ENCODE data around the gene MTSS2. TPM values are rescaled to one million over a fixed set of nuclear protein-coding genes. Genes with fewer than 3 reads are reported as not detected.
A peak's percentile ranks its signal among the peaks of the same experiment; 100 is the strongest.

The MTSS2 gene
- total and polyA plus RNA-seq, 2 experiments from 2014 or later = 16.5 to 19.6 TPM

DNA sequence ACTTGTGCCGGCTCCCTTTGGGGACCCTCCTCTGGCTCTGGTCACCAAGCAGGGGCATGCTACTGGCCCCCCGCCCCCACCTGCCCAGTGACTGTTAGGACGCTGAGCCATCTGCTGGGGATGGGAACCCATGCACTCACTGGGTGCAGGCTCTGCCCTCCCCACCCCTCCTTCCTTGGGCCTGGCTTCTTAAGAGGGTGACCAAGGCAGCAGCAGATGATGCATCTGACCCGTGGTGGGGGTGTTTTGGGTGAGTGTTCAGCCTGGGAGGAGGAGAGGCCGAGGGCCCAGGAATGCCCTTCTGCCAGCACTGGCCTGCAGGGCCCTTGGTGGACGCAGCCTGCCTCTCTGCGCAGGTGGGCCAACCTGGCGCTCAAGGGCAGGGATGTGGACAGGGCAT, 19.2 kb upstream of the MTSS2 start:
- Histone ChIP-seq H3K79me2 (no peaks in the 10 kb centered on the region), H3K27me3 (no peaks in the 10 kb centered on the region), H2AFZ (no peak overlapping the region), H3K4me1 (ENCODE audit: insufficient read depth) (peaks cover 27% of the 10 kb centered on the region), H3K9me3 (ENCODE audit: low read depth) (no peaks in the 10 kb centered on the region), H4K20me1 (ENCODE audit: insufficient read depth, poor library complexity, severe bottlenecking) (no peaks in the 10 kb centered on the region), H3K9me2 (replicated peaks; ENCODE audit: insufficient read depth) (no peaks in the 10 kb centered on the region), H3K27ac (no peak overlapping the region), H3K4me3 (no peak overlapping the region), H3K4me2 (no peak overlapping the region), H3K36me3 (replicated peaks; ENCODE audit: insufficient read depth, low read depth) (no peaks in the 10 kb centered on the region)
- no peak for DNase-seq (ENCODE audit: low spot score)
- TF ChIP-seq EZH2 (IDR thresholded peaks at IDR 0.05; ENCODE audit: borderline replicate concordance) (no peak), EZH2phosphoT487 (IDR thresholded peaks at IDR 0.05; ENCODE audit: low read depth, severe bottlenecking, unreplicated experiment) (no peak), CTCF (IDR thresholded peaks at IDR 0.05; ENCODE audit: poor library complexity) (no peak)
- 95% methylated on average over 8 of the region's 8 CpGs for WGBS (ENCODE audit: low lambda C conversion rate, missing lambda C conversion rate)

GRCh38 chr16:70704586-70704985, 18.7 kb upstream of the MTSS2 start:
- no peak overlapping the region for H3K4me3 ChIP-seq
- TF ChIP-seq CTCF (IDR thresholded peaks at IDR 0.05; ENCODE audit: poor library complexity) = no peak
- no peak for TF ChIP-seq EZH2 (IDR thresholded peaks at IDR 0.05; ENCODE audit: borderline replicate concordance)
- TF ChIP-seq EZH2phosphoT487 (IDR thresholded peaks at IDR 0.05; ENCODE audit: low read depth, severe bottlenecking, unreplicated experiment) = no peak
- no peak overlapping the region for H3K4me2 ChIP-seq
- WGBS (ENCODE audit: low lambda C conversion rate, missing lambda C conversion rate) = 93% methylated on average over 11 of the region's 11 CpGs
- H3K36me3 ChIP-seq (replicated peaks; ENCODE audit: insufficient read depth, low read depth) = no peaks in the 10 kb centered on the region
- H3K79me2 ChIP-seq = no peaks in the 10 kb centered on the region
- no peaks in the 10 kb centered on the region for H4K20me1 ChIP-seq (ENCODE audit: insufficient read depth, poor library complexity, severe bottlenecking)
- no peak overlapping the region for H3K27ac ChIP-seq
- no peaks in the 10 kb centered on the region for H3K9me3 ChIP-seq (ENCODE audit: low read depth)
- no peak overlapping the region for H2AFZ ChIP-seq
- no peak for DNase-seq (ENCODE audit: low spot score)
- H3K9me2 ChIP-seq (replicated peaks; ENCODE audit: insufficient read depth) = no peaks in the 10 kb centered on the region
- peaks cover 27% of the 10 kb centered on the region for H3K4me1 ChIP-seq (ENCODE audit: insufficient read depth)
- H3K27me3 ChIP-seq = no peaks in the 10 kb centered on the region

- WGBS (ENCODE audit: low lambda C conversion rate, missing lambda C conversion rate) = 92% methylated on average over 6 of the region's 6 CpGs
- TF ChIP-seq EZH2phosphoT487 (IDR thresholded peaks at IDR 0.05; ENCODE audit: low read depth, severe bottlenecking, unreplicated experiment) = no peak
- TF ChIP-seq EZH2 (IDR thresholded peaks at IDR 0.05; ENCODE audit: borderline replicate concordance) = no peak
- no peak for TF ChIP-seq CTCF (IDR thresholded peaks at IDR 0.05; ENCODE audit: poor library complexity)
Observed at GRCh38 chr16:70703835-70704381, 18.1 kb upstream of the MTSS2 start.

More at GRCh38 chr16:70703835-70704381, 18.1 kb upstream of the MTSS2 start:
- Histone ChIP-seq H3K4me1 (ENCODE audit: insufficient read depth) (peaks cover 27% of the 10 kb centered on the region), H3K27me3 (no peaks in the 10 kb centered on the region), H3K4me2 (no peak overlapping the region), H3K4me3 (no peak overlapping the region), H3K36me3 (replicated peaks; ENCODE audit: insufficient read depth, low read depth) (no peaks in the 10 kb centered on the region), H3K27ac (peak overlapping the region; percentile 94), H3K79me2 (no peaks in the 10 kb centered on the region), H2AFZ (no peak overlapping the region), H4K20me1 (ENCODE audit: insufficient read depth, poor library complexity, severe bottlenecking) (no peaks in the 10 kb centered on the region), H3K9me3 (ENCODE audit: low read depth) (no peaks in the 10 kb centered on the region), H3K9me2 (replicated peaks; ENCODE audit: insufficient read depth) (no peaks in the 10 kb centered on the region)
- no peak for DNase-seq (ENCODE audit: low spot score)

Measured in hepatocyte (in vitro differentiated cells).